HEK293 (cell line): ENCODE data around the gene PFDN6.

Experiments used
- EGR2 ChIP-seq: fragments of 450-650 bp; formaldehyde crosslinking; IDR thresholded peaks from 2 replicates; pipeline ENCODE4 v1.5.1; 2016; ENCODE audit warnings: low read depth, missing biosample characterization, missing genetic modification characterization
- HOXA7 ChIP-seq: sonication (generic); formaldehyde crosslinking; IDR thresholded peaks from 2 replicates; pipeline ENCODE4 v1.8.1; 2022; ENCODE audit warnings: missing genetic modification reagents, borderline replicate concordance
- ZEB2 ChIP-seq: fragments of 450-650 bp; formaldehyde crosslinking; IDR thresholded peaks from 2 replicates; pipeline ENCODE4 v1.5.1; 2016; ENCODE audit warnings: missing biosample characterization, missing genetic modification characterization
- ZFP37 ChIP-seq: fragments of 450-650 bp; formaldehyde crosslinking; IDR thresholded peaks from 2 replicates; pipeline ENCODE4 v1.5.1; 2016; ENCODE audit warnings: missing biosample characterization, missing genetic modification characterization
- ZNF10 ChIP-seq: fragments of 450-650 bp; formaldehyde crosslinking; IDR thresholded peaks from 2 replicates; pipeline ENCODE4 v1.5.1; 2017; ENCODE audit warnings: missing biosample characterization, missing genetic modification characterization
- ZNF16 ChIP-seq: fragments of 450-650 bp; formaldehyde crosslinking; IDR thresholded peaks from 2 replicates; pipeline ENCODE4 v1.5.1; 2016; ENCODE audit warnings: low read depth, missing biosample characterization, missing genetic modification characterization
- TF ChIP-seq, protein P1 (sequence below): fragments of 450-650 bp; formaldehyde crosslinking; IDR thresholded peaks from 2 replicates; pipeline ENCODE4 v1.5.1; 2016; ENCODE audit warnings: missing biosample characterization, missing genetic modification characterization
- TF ChIP-seq, protein P2 (sequence below): fragments of 450-650 bp; IDR thresholded peaks from 2 replicates; pipeline ENCODE4 v1.5.1; 2018; ENCODE audit warnings: missing biosample characterization, missing genetic modification characterization

DNA sequence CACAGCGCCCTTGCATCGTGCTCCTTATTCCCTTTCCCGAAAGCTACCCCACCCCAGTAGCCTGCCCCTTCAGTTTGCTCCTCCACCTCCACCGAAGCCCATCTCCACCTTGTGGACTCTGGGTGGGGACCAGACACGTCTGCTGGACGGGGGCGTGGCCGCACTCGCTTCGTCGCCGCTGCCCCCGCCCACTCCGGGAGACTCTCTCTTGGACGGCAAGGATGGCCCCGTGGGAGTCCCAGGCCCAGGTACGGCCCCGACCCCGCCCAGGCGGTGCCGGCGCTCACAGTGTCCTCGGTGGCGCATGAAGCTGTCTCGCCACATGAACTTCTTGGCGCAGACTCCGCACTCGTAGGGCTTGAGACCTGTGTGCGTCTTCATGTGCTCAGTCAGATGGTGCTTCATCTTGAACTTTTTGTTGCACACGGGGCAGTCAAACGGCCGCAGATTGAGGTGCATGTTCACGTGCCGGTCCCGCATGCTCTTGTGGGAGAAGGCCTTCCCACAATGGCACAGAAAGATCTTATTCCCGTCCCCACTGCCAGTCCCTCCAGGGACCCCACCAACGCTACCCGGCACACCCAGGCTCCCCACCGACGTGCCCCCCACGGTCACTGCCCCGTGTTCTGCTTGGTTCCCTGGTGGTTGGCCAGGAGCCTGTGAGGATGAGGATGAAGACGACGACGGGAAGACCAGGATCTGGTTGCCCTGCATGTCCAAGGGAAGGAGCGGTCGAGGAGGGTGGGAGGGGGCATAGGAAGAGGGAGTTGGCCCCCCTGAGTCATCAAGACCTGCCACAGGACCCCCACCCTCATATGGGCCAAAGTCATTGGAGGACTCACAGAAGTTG lies 25.8 kb downstream of the PFDN6 start:
- TF ChIP-seq ZNF10 (tag by site-specific recombination) (no peak), ZFP37 (tag by site-specific recombination) (no peak), EGR2 (no peak), HOXA7 (no peak), ZEB2 (tag by site-specific recombination) (no peak), ZNF16 (no peak)
- TF ChIP-seq, protein P1, sequence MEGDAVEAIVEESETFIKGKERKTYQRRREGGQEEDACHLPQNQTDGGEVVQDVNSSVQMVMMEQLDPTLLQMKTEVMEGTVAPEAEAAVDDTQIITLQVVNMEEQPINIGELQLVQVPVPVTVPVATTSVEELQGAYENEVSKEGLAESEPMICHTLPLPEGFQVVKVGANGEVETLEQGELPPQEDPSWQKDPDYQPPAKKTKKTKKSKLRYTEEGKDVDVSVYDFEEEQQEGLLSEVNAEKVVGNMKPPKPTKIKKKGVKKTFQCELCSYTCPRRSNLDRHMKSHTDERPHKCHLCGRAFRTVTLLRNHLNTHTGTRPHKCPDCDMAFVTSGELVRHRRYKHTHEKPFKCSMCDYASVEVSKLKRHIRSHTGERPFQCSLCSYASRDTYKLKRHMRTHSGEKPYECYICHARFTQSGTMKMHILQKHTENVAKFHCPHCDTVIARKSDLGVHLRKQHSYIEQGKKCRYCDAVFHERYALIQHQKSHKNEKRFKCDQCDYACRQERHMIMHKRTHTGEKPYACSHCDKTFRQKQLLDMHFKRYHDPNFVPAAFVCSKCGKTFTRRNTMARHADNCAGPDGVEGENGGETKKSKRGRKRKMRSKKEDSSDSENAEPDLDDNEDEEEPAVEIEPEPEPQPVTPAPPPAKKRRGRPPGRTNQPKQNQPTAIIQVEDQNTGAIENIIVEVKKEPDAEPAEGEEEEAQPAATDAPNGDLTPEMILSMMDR (tag by site-specific recombination) = no peak
- TF ChIP-seq, protein P2, sequence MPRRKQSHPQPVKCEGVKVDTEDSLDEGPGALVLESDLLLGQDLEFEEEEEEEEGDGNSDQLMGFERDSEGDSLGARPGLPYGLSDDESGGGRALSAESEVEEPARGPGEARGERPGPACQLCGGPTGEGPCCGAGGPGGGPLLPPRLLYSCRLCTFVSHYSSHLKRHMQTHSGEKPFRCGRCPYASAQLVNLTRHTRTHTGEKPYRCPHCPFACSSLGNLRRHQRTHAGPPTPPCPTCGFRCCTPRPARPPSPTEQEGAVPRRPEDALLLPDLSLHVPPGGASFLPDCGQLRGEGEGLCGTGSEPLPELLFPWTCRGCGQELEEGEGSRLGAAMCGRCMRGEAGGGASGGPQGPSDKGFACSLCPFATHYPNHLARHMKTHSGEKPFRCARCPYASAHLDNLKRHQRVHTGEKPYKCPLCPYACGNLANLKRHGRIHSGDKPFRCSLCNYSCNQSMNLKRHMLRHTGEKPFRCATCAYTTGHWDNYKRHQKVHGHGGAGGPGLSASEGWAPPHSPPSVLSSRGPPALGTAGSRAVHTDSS (tag by site-specific recombination) = no peak
